Muscle of leg (tissue), 11 donors: ENCODE results near the gene KLHL6. TPM values are rescaled to one million over a fixed set of nuclear protein-coding genes. Genes with fewer than 3 reads are reported as not detected.

Experiments
- DNase-seq: peaks from one replicate; pipeline ENCODE4 v3.0.0; 2013
- H3K27ac ChIP-seq: one replicate; pipeline ENCODE4 v1.5.1; 2013; ENCODE audit warnings: mild to moderate bottlenecking, low read length, control low read depth
- H3K27me3 ChIP-seq: one replicate; pipeline ENCODE4 v1.6.1; 2013; ENCODE audit warnings: low read length; ENCODE audit not compliant: control insufficient read depth, insufficient read depth
- H3K36me3 ChIP-seq: one replicate; pipeline ENCODE4 v1.6.1; 2013; ENCODE audit warnings: low read length; ENCODE audit not compliant: control insufficient read depth, insufficient read depth
- H3K4me1 ChIP-seq: one replicate; pipeline ENCODE4 v1.6.1; 2013; ENCODE audit warnings: low read length; ENCODE audit not compliant: control insufficient read depth, insufficient read depth
- H3K4me3 ChIP-seq: one replicate; pipeline ENCODE4 v1.5.1; 2013; ENCODE audit warnings: low read length, control low read depth
- H3K9me3 ChIP-seq: replicated peaks from 2 replicates; pipeline ENCODE4 v1.6.1; 2013; ENCODE audit warnings: low read depth, low read length; ENCODE audit not compliant: control insufficient read depth
- WGBS: methylation state at CpG from one replicate; pipeline ENCODE4 v1.1.5; 2013; ENCODE audit warnings: missing lambda C conversion rate; ENCODE audit not compliant: insufficient coverage; 5-methylcytosine and 5-hydroxymethylcytosine counted together
- polyA plus RNA-seq, 8 donors: library from polyadenylated mRNA; unstranded; fragments of 120-200 nt; gene quantifications; one replicate each; pipeline versions ENCODE4 v1.2.1 to v1.2.3, GENCODE V29; 2013; ENCODE audit warnings: inconsistent platforms in 1 of 8, low replicate concordance in 1 of 8; ENCODE audit not compliant: insufficient read length in 8 of 8, insufficient read depth in 1 of 8
- total RNA-seq: library from RNA; stranded (reverse); fragments of 120-200 nt; gene quantifications from one replicate; pipeline ENCODE4 v1.2.4, GENCODE V29; 2013

The KLHL6 gene
- total and polyA plus RNA-seq, 9 donors = 0.95 to 2.0 (median 1.4) TPM

- H3K4me3 ChIP-seq = no peak overlapping the region
- peaks cover 6% of the 10 kb centered on the region for H3K9me3 ChIP-seq
- H3K27me3 ChIP-seq = no peaks in the 10 kb centered on the region
- H3K27ac ChIP-seq = no peak overlapping the region
- no peaks in the 10 kb centered on the region for H3K36me3 ChIP-seq
- DNase-seq = peak; percentile 66
- H3K4me1 ChIP-seq = peaks cover 10% of the 10 kb centered on the region
- no CpG with 5 or more reads among the region's 2 CpGs for WGBS
Measured at GRCh38 chr3:183508821-183509220, 46.7 kb downstream of the KLHL6 start.

GRCh38 chr3:183507551-183507950, 48.0 kb downstream of the KLHL6 start:
- Histone ChIP-seq H3K27me3 (no peaks in the 10 kb centered on the region), H3K27ac (no peak overlapping the region), H3K4me3 (no peak overlapping the region), H3K36me3 (no peaks in the 10 kb centered on the region), H3K4me1 (peaks cover 8% of the 10 kb centered on the region), H3K9me3 (peaks cover 6% of the 10 kb centered on the region)
- WGBS = 90% methylated on average over 10 of the region's 11 CpGs
- DNase-seq = no peak

GRCh38 chr3:183506674-183507320, 48.7 kb downstream of the KLHL6 start:
- no peak overlapping the region for H3K27ac ChIP-seq
- no peaks in the 10 kb centered on the region for H3K36me3 ChIP-seq
- WGBS = 78% methylated on average over 1 of the region's 3 CpGs
- no peaks in the 10 kb centered on the region for H3K27me3 ChIP-seq
- DNase-seq = peak; percentile 37
- H3K4me1 ChIP-seq = peaks cover 5% of the 10 kb centered on the region
- H3K4me3 ChIP-seq = no peak overlapping the region
- peaks cover 6% of the 10 kb centered on the region for H3K9me3 ChIP-seq

GRCh38 chr3:183504597-183504996, 50.9 kb downstream of the KLHL6 start:
- Histone ChIP-seq H3K36me3 (no peaks in the 10 kb centered on the region), H3K4me1 (no peaks in the 10 kb centered on the region), H3K27me3 (no peaks in the 10 kb centered on the region), H3K9me3 (peaks cover 6% of the 10 kb centered on the region), H3K27ac (no peak overlapping the region), H3K4me3 (no peak overlapping the region)
- WGBS = no CpG with 5 or more reads among the region's 1 CpG
- DNase-seq = no peak

GRCh38 chr3:183503746-183504145, 51.8 kb downstream of the KLHL6 start:
- no peak overlapping the region for H3K4me3 ChIP-seq
- H3K27ac ChIP-seq = no peak overlapping the region
- H3K36me3 ChIP-seq = no peaks in the 10 kb centered on the region
- WGBS = no CpG with 5 or more reads among the region's 1 CpG
- no peaks in the 10 kb centered on the region for H3K4me1 ChIP-seq
- H3K27me3 ChIP-seq = no peaks in the 10 kb centered on the region
- no peak for DNase-seq
- peaks cover 6% of the 10 kb centered on the region for H3K9me3 ChIP-seq

- Histone ChIP-seq H3K9me3 (peaks cover 6% of the 10 kb centered on the region), H3K27ac (no peak overlapping the region), H3K4me1 (no peaks in the 10 kb centered on the region), H3K27me3 (no peaks in the 10 kb centered on the region), H3K36me3 (no peaks in the 10 kb centered on the region), H3K4me3 (no peak overlapping the region)
- peak; percentile 36 for DNase-seq
- WGBS = 71% methylated on average over 3 of the region's 7 CpGs
Measured at GRCh38 chr3:183502237-183503181, 53.0 kb downstream of the KLHL6 start.

GRCh38 chr3:183500981-183501704, 54.4 kb downstream of the KLHL6 start:
- no peaks in the 10 kb centered on the region for H3K36me3 ChIP-seq
- 87% methylated on average over 11 of the region's 15 CpGs for WGBS
- no peak overlapping the region for H3K4me3 ChIP-seq
- H3K27ac ChIP-seq = no peak overlapping the region
- peaks cover 4% of the 10 kb centered on the region for H3K9me3 ChIP-seq
- no peak for DNase-seq
- H3K27me3 ChIP-seq = no peaks in the 10 kb centered on the region
- no peaks in the 10 kb centered on the region for H3K4me1 ChIP-seq

- no peak overlapping the region for H3K4me3 ChIP-seq
- DNase-seq = no peak
- H3K36me3 ChIP-seq = no peaks in the 10 kb centered on the region
- H3K27me3 ChIP-seq = no peaks in the 10 kb centered on the region
- H3K27ac ChIP-seq = no peak overlapping the region
- H3K4me1 ChIP-seq = no peaks in the 10 kb centered on the region
- H3K9me3 ChIP-seq = peaks cover 4% of the 10 kb centered on the region
- WGBS = 75% methylated on average over 2 of the region's 4 CpGs
Measured at GRCh38 chr3:183500319-183500718, 55.2 kb downstream of the KLHL6 start.

GRCh38 chr3:183498634-183499033, 56.9 kb downstream of the KLHL6 start:
- H3K4me1 ChIP-seq = no peaks in the 10 kb centered on the region
- H3K4me3 ChIP-seq = no peak overlapping the region
- no CpG with 5 or more reads among the region's 6 CpGs for WGBS
- H3K36me3 ChIP-seq = no peaks in the 10 kb centered on the region
- H3K27ac ChIP-seq = no peak overlapping the region
- no peaks in the 10 kb centered on the region for H3K27me3 ChIP-seq
- no peak for DNase-seq
- peaks cover 2% of the 10 kb centered on the region for H3K9me3 ChIP-seq

- Histone ChIP-seq H3K36me3 (no peaks in the 10 kb centered on the region), H3K27ac (no peak overlapping the region), H3K9me3 (peaks cover 2% of the 10 kb centered on the region), H3K4me3 (no peak overlapping the region), H3K4me1 (no peaks in the 10 kb centered on the region), H3K27me3 (no peaks in the 10 kb centered on the region)
- no CpG with 5 or more reads among the region's 3 CpGs for WGBS
- no peak for DNase-seq
Measured at GRCh38 chr3:183497313-183497712, 58.2 kb downstream of the KLHL6 start.
